SU-DHL-6 (cell line): ENCODE data around the gene CST3.

Experiments
- H2AFZ ChIP-seq: fragments of 200-600 bp; sonication (generic); 2 replicates; pipeline ENCODE4 v1.6.1; 2014; ENCODE audit warnings: low read depth, mild to moderate bottlenecking, moderate library complexity, mixed read lengths, antibody characterized with exemption, low read length; ENCODE audit not compliant: severe bottlenecking
- H3F3A ChIP-seq: fragments of 200-600 bp; shearing (Covaris generic); 2 replicates; pipeline ENCODE4 v1.6.0; 2016; ENCODE audit warnings: antibody characterized with exemption, mild to moderate bottlenecking; ENCODE audit not compliant: insufficient read depth
- H3K27ac ChIP-seq: fragments of 200-600 bp; sonication (generic); 2 replicates; pipeline ENCODE4 v1.5.1; 2016; ENCODE audit warnings: low read depth, mild to moderate bottlenecking, low read length, moderate library complexity, mixed read lengths
- H3K27me3 ChIP-seq: fragments of 200-600 bp; sonication (generic), shearing (Covaris generic); 2 replicates; pipeline ENCODE4 v1.6.0; 2014; ENCODE audit warnings: mild to moderate bottlenecking, low read length
- H3K36me3 ChIP-seq: fragments of 200-600 bp; sonication (generic); 2 replicates; pipeline ENCODE4 v1.6.1; 2014; ENCODE audit warnings: mild to moderate bottlenecking, low read length, mixed read lengths
- H3K4me2 ChIP-seq: fragments of 300-600, 200-600 bp; shearing (Covaris generic), sonication (generic); 2 replicates; pipeline ENCODE4 v1.6.0; 2014; ENCODE audit warnings: low read length, low read depth, mild to moderate bottlenecking; ENCODE audit not compliant: poor library complexity, severe bottlenecking
- H3K4me3 ChIP-seq: fragments of 200-600 bp; sonication (generic); 2 replicates; pipeline ENCODE4 v1.5.1; 2014; ENCODE audit warnings: antibody characterized with exemption, low read length, mild to moderate bottlenecking, mixed read lengths; ENCODE audit not compliant: insufficient read depth, poor library complexity, severe bottlenecking
- H3K79me2 ChIP-seq: fragments of 200-600 bp; sonication (generic); 2 replicates; pipeline ENCODE4 v1.6.1; 2014; ENCODE audit warnings: mild to moderate bottlenecking, low read length, moderate library complexity; ENCODE audit not compliant: insufficient read depth
- H3K9ac ChIP-seq: fragments of 200-600 bp; sonication (generic); 2 replicates; pipeline ENCODE4 v1.7.0; 2014; ENCODE audit warnings: mild to moderate bottlenecking, low read length
- H3K9me2 ChIP-seq: fragments of 200-600 bp; sonication (generic); replicated peaks from 2 replicates; pipeline ENCODE4 v1.6.1; 2014; ENCODE audit warnings: low read length; ENCODE audit not compliant: insufficient read depth
- H3K9me3 ChIP-seq: fragments of 200-600 bp; sonication (generic); 2 replicates; pipeline ENCODE4 v1.6.1; 2014; ENCODE audit warnings: low read length, mixed read lengths; ENCODE audit not compliant: insufficient read depth
- H4K20me1 ChIP-seq: fragments of 200-600 bp; sonication (generic); 2 replicates; pipeline ENCODE4 v1.6.1; 2014; ENCODE audit warnings: low read depth, mild to moderate bottlenecking, antibody characterized with exemption, low read length, moderate library complexity, mixed read lengths
- EZH2phosphoT487 ChIP-seq: fragments of 200-600 bp; sonication (generic), shearing (Covaris generic); conservative IDR thresholded peaks from 2 replicates; pipeline ENCODE4 v1.6.1; 2018; ENCODE audit warnings: mild to moderate bottlenecking, antibody characterized with exemption, low read length, moderate library complexity, mixed read lengths
- TF ChIP-seq, protein P1 (sequence below): fragments of 200-600 bp; sonication (generic); IDR thresholded peaks from one replicate; pipeline ENCODE4 v1.5.1; 2017; ENCODE audit warnings: antibody characterized with exemption, mild to moderate bottlenecking, low read length, moderate library complexity; ENCODE audit not compliant: insufficient read depth, poor library complexity, severe bottlenecking

The CST3 gene

DNA sequence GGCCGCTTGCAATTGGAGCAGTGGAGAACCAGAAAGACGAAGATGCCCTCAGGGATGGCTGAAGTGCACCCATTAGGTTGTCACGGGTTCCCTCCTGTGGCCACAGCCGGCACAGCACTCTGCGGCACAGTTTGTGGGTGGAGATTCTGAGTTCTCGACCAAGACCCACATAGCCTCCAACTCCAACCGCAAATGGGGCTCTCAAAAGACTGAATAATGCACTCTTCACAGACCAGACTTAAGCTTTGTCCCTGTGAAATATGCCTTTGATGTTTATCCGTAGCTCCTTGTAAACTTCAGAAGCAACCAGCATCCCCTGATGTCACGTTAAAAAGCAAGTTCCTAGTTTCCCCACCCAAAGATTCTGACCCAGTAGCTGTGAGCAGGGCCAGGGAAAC is 31.1 kb downstream of the CST3 start:
- Histone ChIP-seq H3K4me3 (no peak overlapping the region), H3K27ac (no peak overlapping the region), H3K9me3 (no peaks in the 10 kb centered on the region), H3K4me2 (no peak overlapping the region), H3K79me2 (no peaks in the 10 kb centered on the region), H3K27me3 (no peaks in the 10 kb centered on the region), H2AFZ (no peak overlapping the region), H3K9ac (no peak overlapping the region), H3K36me3 (no peaks in the 10 kb centered on the region), H3F3A (no peaks in the 10 kb centered on the region), H4K20me1 (no peaks in the 10 kb centered on the region), H3K9me2 (no peaks in the 10 kb centered on the region)
- TF ChIP-seq EZH2phosphoT487 = no peak
- TF ChIP-seq, protein P1, sequence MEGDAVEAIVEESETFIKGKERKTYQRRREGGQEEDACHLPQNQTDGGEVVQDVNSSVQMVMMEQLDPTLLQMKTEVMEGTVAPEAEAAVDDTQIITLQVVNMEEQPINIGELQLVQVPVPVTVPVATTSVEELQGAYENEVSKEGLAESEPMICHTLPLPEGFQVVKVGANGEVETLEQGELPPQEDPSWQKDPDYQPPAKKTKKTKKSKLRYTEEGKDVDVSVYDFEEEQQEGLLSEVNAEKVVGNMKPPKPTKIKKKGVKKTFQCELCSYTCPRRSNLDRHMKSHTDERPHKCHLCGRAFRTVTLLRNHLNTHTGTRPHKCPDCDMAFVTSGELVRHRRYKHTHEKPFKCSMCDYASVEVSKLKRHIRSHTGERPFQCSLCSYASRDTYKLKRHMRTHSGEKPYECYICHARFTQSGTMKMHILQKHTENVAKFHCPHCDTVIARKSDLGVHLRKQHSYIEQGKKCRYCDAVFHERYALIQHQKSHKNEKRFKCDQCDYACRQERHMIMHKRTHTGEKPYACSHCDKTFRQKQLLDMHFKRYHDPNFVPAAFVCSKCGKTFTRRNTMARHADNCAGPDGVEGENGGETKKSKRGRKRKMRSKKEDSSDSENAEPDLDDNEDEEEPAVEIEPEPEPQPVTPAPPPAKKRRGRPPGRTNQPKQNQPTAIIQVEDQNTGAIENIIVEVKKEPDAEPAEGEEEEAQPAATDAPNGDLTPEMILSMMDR = peak; percentile 70

DNA sequence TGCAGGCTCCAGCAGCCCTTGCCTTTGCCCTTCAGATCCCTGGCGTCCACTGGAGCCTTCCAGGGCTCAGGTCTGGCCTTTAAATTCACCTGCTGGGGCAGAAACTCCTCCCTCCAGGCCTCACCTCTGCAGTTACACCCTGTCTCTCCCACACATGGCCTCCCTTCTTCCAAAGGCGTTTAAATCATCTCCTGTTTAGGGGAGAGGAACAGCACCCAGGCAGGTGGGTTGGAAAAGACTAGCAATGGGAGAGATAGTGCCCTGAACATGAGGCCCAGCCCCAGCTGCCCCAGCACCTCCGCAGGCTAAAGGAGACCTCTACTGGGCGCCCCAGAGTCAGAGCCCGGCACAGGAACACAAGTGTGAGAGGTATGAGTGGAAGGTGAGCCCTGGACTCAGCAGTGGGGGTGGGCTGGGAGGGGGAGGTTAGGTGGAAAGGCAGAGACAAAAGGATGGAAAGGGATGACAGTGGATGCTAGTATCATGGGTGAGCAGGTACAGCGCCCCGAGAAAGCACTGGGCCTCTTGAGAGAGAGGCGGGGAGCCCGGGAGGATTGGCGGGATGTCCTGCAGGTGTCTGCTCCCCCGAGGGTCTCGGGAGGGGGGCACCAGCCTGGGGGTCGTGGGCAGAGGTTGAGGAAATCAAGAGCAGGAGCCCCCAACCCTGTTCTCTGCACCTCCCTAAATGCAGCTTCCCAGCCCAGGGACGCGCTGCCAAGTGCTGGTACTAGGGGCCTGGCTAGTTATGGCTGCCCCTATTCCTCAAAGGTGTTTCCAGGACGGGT is 31.7 kb downstream of the CST3 start, which contains the start of gene CST9:
CST9 (minus strand) TSS at position 51 of the 785 bp plus-strand sequence. CDS start 53 bp downstream, outside the sequence.
- Histone ChIP-seq H4K20me1 (no peaks in the 10 kb centered on the region), H3F3A (no peaks in the 10 kb centered on the region), H3K9me3 (no peaks in the 10 kb centered on the region), H3K36me3 (no peaks in the 10 kb centered on the region), H3K9me2 (no peaks in the 10 kb centered on the region), H3K4me2 (no peak within 1 kb of the TSS), H3K9ac (no peak within 1 kb of the TSS), H3K79me2 (no peaks in the 10 kb centered on the region), H3K27me3 (no peaks in the 10 kb centered on the region), H3K27ac (no peak within 1 kb of the TSS), H2AFZ (no peak within 1 kb of the TSS), H3K4me3 (no peak within 1 kb of the TSS)
- TF ChIP-seq, protein P1 = no peak
- TF ChIP-seq EZH2phosphoT487 = no peak

DNA sequence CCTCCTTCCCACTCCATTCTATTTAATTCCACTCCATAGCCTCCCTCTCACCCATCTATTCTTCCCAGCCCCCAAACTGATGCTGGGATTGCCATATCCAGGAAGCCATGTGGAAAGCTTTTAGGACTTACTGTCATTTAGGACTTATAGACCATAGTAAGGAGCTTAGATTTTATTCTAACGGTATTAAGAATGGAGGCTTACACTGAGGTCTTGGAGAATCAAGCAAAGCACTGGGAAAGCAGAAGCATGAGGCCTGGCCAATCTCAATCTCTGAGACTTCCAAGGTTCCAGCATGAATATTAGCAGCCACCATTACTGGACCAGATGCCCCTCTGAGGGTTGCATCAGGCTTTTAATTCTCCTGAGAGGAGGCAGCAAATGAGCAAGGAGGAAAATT is 33.4 kb downstream of the CST3 start:
- Histone ChIP-seq H3K36me3 (no peaks in the 10 kb centered on the region), H3K4me3 (no peak overlapping the region), H3F3A (no peaks in the 10 kb centered on the region), H3K27ac (no peak overlapping the region), H3K9me2 (no peaks in the 10 kb centered on the region), H3K9ac (no peak overlapping the region), H4K20me1 (no peaks in the 10 kb centered on the region), H3K27me3 (no peaks in the 10 kb centered on the region), H2AFZ (no peak overlapping the region), H3K79me2 (no peaks in the 10 kb centered on the region), H3K9me3 (no peaks in the 10 kb centered on the region), H3K4me2 (no peak overlapping the region)
- TF ChIP-seq EZH2phosphoT487 = no peak
- TF ChIP-seq, protein P1 = no peak
